ENCODE measurements around the gene TMBIM1.

The TMBIM1 gene

GRCh38 chr2:218332920-218333645, 40.8 kb upstream of the TMBIM1 start:
- DNase-seq (ENCODE audit: low read depth in 1 of 2, low spot score in 1 of 2) = peak; percentile 85 to 94
- Histone ChIP-seq H3K27ac (replicated peaks) (peak overlapping the region; percentile 97), H3K4me3 (replicated peaks; ENCODE audit: insufficient read depth, low read length) (peak overlapping the region; percentile 45), H3K27me3 (ENCODE audit: insufficient read depth, poor library complexity, severe bottlenecking) (no peaks in the 10 kb centered on the region)
- TF ChIP-seq REST (IDR thresholded peaks at IDR 0.05; ENCODE audit: insufficient replicate concordance, low read depth) (no peak), CTCF (IDR thresholded peaks at IDR 0.05; ENCODE audit: insufficient read depth, low read length) (no peak), POLR2AphosphoS5 (IDR thresholded peaks at IDR 0.05; ENCODE audit: low read depth) (peak; percentile 89), SPI1 (IDR thresholded peaks at IDR 0.05; ENCODE audit: borderline replicate concordance, low read depth) (peak; percentile 57; the same call in 1 of the 2 replicates), GABPA (IDR thresholded peaks at IDR 0.05; ENCODE audit: low read depth) (peak; percentile 52; the same call in 1 of the 2 replicates)

GRCh38 chr2:218332288-218332687, 40.0 kb upstream of the TMBIM1 start:
- Histone ChIP-seq H3K27ac (replicated peaks) (peak overlapping the region; percentile 97), H3K4me3 (replicated peaks; ENCODE audit: insufficient read depth, low read length) (peak overlapping the region; percentile 45), H3K27me3 (ENCODE audit: insufficient read depth, poor library complexity, severe bottlenecking) (no peaks in the 10 kb centered on the region)
- TF ChIP-seq POLR2AphosphoS5 (IDR thresholded peaks at IDR 0.05; ENCODE audit: low read depth) = no peak
- no peak for TF ChIP-seq REST (IDR thresholded peaks at IDR 0.05; ENCODE audit: insufficient replicate concordance, low read depth)
- no peak for TF ChIP-seq SPI1 (IDR thresholded peaks at IDR 0.05; ENCODE audit: borderline replicate concordance, low read depth)
- TF ChIP-seq GABPA (IDR thresholded peaks at IDR 0.05; ENCODE audit: low read depth) = no peak
- no peak for TF ChIP-seq CTCF (IDR thresholded peaks at IDR 0.05; ENCODE audit: insufficient read depth, low read length)
- DNase-seq (ENCODE audit: low read depth in 1 of 2, low spot score in 1 of 2) = peak in 1 of 2 experiments; percentile 33

- TF ChIP-seq GABPA (IDR thresholded peaks at IDR 0.05; ENCODE audit: low read depth) (no peak), SPI1 (IDR thresholded peaks at IDR 0.05; ENCODE audit: borderline replicate concordance, low read depth) (no peak), REST (IDR thresholded peaks at IDR 0.05; ENCODE audit: insufficient replicate concordance, low read depth) (no peak), POLR2AphosphoS5 (IDR thresholded peaks at IDR 0.05; ENCODE audit: low read depth) (no peak), CTCF (IDR thresholded peaks at IDR 0.05; ENCODE audit: insufficient read depth, low read length) (no peak)
- peak overlapping the region; percentile 97 for H3K27ac ChIP-seq (replicated peaks)
- H3K27me3 ChIP-seq (ENCODE audit: insufficient read depth, poor library complexity, severe bottlenecking) = no peaks in the 10 kb centered on the region
- H3K4me3 ChIP-seq (replicated peaks; ENCODE audit: insufficient read depth, low read length) = peak overlapping the region; percentile 45
- DNase-seq (ENCODE audit: low read depth in 1 of 2, low spot score in 1 of 2) = no peak
Measured at GRCh38 chr2:218331745-218332144, 39.4 kb upstream of the TMBIM1 start.

All from HL-60 (cell line).